Measurements from ENCODE around the gene LRRC41.
"Not testable (repeated sequence)": the region's sequence is repeated elsewhere in the genome, so short reads cannot be mapped to it uniquely, and the experiment has no call there.

The LRRC41 gene

GRCh38 chr1:46284597-46285564 lies 18.5 kb downstream of the LRRC41 start:
- no peak for DNase-seq

GRCh38 chr1:46284058-46284457 lies 19.4 kb downstream of the LRRC41 start:
- no peak for DNase-seq

GRCh38 chr1:46281021-46281420 lies 22.4 kb downstream of the LRRC41 start:
- no peak for DNase-seq

GRCh38 chr1:46280092-46280491 lies 23.3 kb downstream of the LRRC41 start:
- no peak for DNase-seq

GRCh38 chr1:46278807-46279206 lies 24.6 kb downstream of the LRRC41 start:
- DNase-seq = no peak

GRCh38 chr1:46277658-46278373 lies 25.6 kb downstream of the LRRC41 start:
- no peak for DNase-seq

- no peak for DNase-seq
Observed at GRCh38 chr1:46275030-46275337, 28.4 kb downstream of the LRRC41 start.

GRCh38 chr1:46274225-46275029 lies 29.0 kb downstream of the LRRC41 start:
- DNase-seq = no peak

- DNase-seq = no peak
Observed at GRCh38 chr1:46268578-46268977, 34.8 kb downstream of the LRRC41 start.

GRCh38 chr1:46263146-46263545 lies 40.3 kb downstream of the LRRC41 start:
- no peak for DNase-seq

- DNase-seq = no peak
Observed at GRCh38 chr1:46262508-46262907, 40.9 kb downstream of the LRRC41 start.

- DNase-seq = no peak
Observed at GRCh38 chr1:46256523-46256922, 46.9 kb downstream of the LRRC41 start.

- no peak for DNase-seq
Observed at GRCh38 chr1:46254668-46255067, 48.7 kb downstream of the LRRC41 start.

- DNase-seq = peak; percentile 8
Observed at GRCh38 chr1:46248122-46248920, 55.1 kb downstream of the LRRC41 start.

GRCh38 chr1:46247436-46248121 lies 55.8 kb downstream of the LRRC41 start, which contains the start of gene RAD54L:
Gene RAD54L, plus strand, starts transcription at chr1:46247763. Its CDS starts 643 bp downstream, at chr1:46248406.
- peak; percentile 96 for DNase-seq

GRCh38 chr1:46246548-46247435 lies 56.6 kb downstream of the LRRC41 start:
- no peak for DNase-seq

GRCh38 chr1:46246136-46246535 lies 57.3 kb downstream of the LRRC41 start:
- not testable (repeated sequence) for DNase-seq

- no peak for DNase-seq
Observed at GRCh38 chr1:46244656-46245371, 58.6 kb downstream of the LRRC41 start.

GRCh38 chr1:46243831-46244230 lies 59.6 kb downstream of the LRRC41 start:
- DNase-seq = not testable (repeated sequence)

- no peak for DNase-seq
Observed at GRCh38 chr1:46242918-46243317, 60.5 kb downstream of the LRRC41 start.
